ENCODE results near the gene LTF. TPM values are rescaled to one million over a fixed set of nuclear protein-coding genes. Genes with fewer than 3 reads are reported as not detected.

LTF gene
- total and polyA plus RNA-seq, 2 donors (not counting 1 experiment from before 2014, with no cell fraction given): 0.22 TPM; not detected in 1

DNA sequence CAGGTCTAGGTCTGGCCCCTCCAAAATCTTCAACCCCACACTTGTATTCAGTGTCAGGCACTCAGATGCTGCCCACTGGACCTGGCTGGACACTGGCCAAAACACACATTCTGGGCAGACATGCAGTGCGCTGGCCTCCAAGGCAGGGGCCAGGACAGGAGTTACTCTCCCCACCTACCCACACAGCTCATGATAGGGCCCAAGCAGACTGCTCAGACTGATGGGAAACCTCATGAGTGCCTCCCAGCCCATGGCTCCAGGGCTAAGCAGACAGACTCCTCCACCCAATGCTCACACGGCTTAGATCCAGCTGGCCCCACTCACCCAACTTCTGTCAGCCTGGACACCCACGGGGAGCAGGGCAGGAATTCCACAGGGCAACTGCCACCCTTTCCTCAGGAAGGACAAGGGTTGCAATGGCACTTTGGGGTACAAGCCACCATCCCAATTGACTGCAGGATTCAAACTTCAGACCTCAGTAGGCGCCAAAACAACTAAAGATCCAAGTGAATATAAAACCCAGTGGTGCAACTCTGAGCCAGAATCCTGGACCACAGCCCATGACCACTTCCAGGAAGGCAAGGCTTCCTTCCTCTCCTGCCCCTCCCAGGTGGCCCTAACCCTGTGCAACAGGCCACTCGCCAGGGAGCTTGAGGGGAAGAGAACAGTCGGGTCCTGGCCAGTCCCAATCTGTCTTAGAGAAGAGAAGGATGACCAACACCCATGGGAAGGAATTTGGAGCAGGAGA lies 1.4 kb downstream of the LTF start:
- intact Hi-C loops (cut with micrococcal nuclease): no loop called here
- Histone ChIP-seq H4K20me1 (ENCODE audit: control insufficient read depth, insufficient read depth, low read length, poor library complexity, severe bottlenecking) (no peaks in the 10 kb centered on the region), H3K27me3 (replicated peaks in 1 of 4; ENCODE audit: control extremely low read depth in 1 of 4, control insufficient read depth in 3 of 4, insufficient read depth in 4 of 4, low read length in 3 of 4) (peaks cover 0 to 38% (median 9%) of the 10 kb centered on the region in 4 experiments), H3K4me1 (ENCODE audit: control insufficient read depth in 2 of 2, insufficient read depth in 2 of 2, low read length in 2 of 2) (no peaks in the 10 kb centered on the region), H3K4me2 (replicated peaks; ENCODE audit: low read depth, low read length, poor library complexity, severe bottlenecking) (no peak overlapping the region), H2AFZ (ENCODE audit: insufficient read depth, low read depth, low read length, poor library complexity, severe bottlenecking) (no peak overlapping the region), H3K9me3 (ENCODE audit: control extremely low read depth in 1 of 3, control insufficient read depth in 2 of 3, insufficient read depth in 1 of 3, low read length in 2 of 3) (peaks cover 0 to 4% (median 3%) of the 10 kb centered on the region in 3 donors), H3K27ac (ENCODE audit: low read length in 2 of 2) (no peak overlapping the region), H3K4me3 (ENCODE audit: control extremely low read depth in 1 of 5, extremely low read depth in 1 of 5, insufficient read depth in 1 of 5, low read depth in 2 of 5, low read length in 4 of 5) (no peak overlapping the region), H3K9ac (ENCODE audit: low read length) (no peak overlapping the region), H3K79me2 (ENCODE audit: control insufficient read depth, insufficient read depth, low read length) (no peaks in the 10 kb centered on the region), H3K36me3 (replicated peaks in 1 of 2; ENCODE audit: control extremely low read depth in 1 of 2, control insufficient read depth in 1 of 2, extremely low read depth in 1 of 2, insufficient read depth in 2 of 2, low read length in 1 of 2) (no peaks in the 10 kb centered on the region)
- DNase-seq (no peak), ATAC-seq (ENCODE audit: low read depth) (no peak)
- ChIA-PET CTCF (interaction anchor here (1.7 to 2.3 kb wide), 2 partner anchors 20 to 25 kb away, joined by 5 to 7 read pairs; no protein-coding TSS in a partner anchor), POLR2A (no interaction called here)
- Mint-ChIP-seq H3K9me3 (ENCODE audit: insufficient read depth) (no peaks in the 10 kb centered on the region), H3K27me3 (peaks cover 61% of the 10 kb centered on the region), H3K4me3 (no peak overlapping the region), H3K27ac (no peak overlapping the region), H3K4me1 (no peaks in the 10 kb centered on the region)
- 87% methylated on average over 5 of the region's 6 CpGs for WGBS (ENCODE audit: insufficient coverage)
- TF ChIP-seq, protein P1, sequence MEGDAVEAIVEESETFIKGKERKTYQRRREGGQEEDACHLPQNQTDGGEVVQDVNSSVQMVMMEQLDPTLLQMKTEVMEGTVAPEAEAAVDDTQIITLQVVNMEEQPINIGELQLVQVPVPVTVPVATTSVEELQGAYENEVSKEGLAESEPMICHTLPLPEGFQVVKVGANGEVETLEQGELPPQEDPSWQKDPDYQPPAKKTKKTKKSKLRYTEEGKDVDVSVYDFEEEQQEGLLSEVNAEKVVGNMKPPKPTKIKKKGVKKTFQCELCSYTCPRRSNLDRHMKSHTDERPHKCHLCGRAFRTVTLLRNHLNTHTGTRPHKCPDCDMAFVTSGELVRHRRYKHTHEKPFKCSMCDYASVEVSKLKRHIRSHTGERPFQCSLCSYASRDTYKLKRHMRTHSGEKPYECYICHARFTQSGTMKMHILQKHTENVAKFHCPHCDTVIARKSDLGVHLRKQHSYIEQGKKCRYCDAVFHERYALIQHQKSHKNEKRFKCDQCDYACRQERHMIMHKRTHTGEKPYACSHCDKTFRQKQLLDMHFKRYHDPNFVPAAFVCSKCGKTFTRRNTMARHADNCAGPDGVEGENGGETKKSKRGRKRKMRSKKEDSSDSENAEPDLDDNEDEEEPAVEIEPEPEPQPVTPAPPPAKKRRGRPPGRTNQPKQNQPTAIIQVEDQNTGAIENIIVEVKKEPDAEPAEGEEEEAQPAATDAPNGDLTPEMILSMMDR (IDR thresholded peaks at IDR 0.05): no peak
- no peak for TF ChIP-seq EZH2 (IDR thresholded peaks at IDR 0.05; ENCODE audit: borderline replicate concordance, insufficient read depth, low read depth, low read length, poor library complexity, severe bottlenecking)

DNA sequence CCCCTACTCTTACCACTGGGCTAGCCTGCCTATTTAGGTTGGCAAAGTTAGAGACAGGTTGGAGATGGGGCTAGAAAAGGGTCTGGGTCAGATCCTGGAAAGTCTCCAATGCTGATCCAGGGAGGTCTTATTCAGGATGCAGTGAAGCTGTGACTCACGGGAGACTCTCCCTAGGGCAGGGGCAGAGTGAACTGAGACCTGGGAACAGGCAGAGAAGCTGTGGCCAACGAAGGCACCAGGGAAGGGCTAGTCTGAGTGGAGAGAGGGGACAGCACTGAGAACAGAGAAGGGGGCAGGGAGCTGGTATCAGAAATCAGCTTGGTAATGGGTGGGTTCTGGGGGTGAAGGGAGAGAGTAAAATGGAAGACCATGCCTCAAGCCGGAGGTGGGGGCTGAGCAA lies 2.2 kb downstream of the LTF start:
- H3K79me2 ChIP-seq (ENCODE audit: control insufficient read depth, insufficient read depth, low read length): no peaks in the 10 kb centered on the region
- Mint-ChIP-seq H3K9me3 (ENCODE audit: insufficient read depth) (no peaks in the 10 kb centered on the region), H3K27me3 (peaks cover 61% of the 10 kb centered on the region), H3K27ac (no peak overlapping the region), H3K4me3 (no peak overlapping the region), H3K4me1 (no peaks in the 10 kb centered on the region)
- no peak overlapping the region for H2AFZ ChIP-seq (ENCODE audit: insufficient read depth, low read depth, low read length, poor library complexity, severe bottlenecking)
- DNase-seq: no peak
- WGBS (ENCODE audit: insufficient coverage): 84% methylated on average over 3 of the region's 3 CpGs
- intact Hi-C loops (cut with micrococcal nuclease): no loop called here
- no peak overlapping the region for H3K27ac ChIP-seq (ENCODE audit: low read length in 2 of 2)
- H3K36me3 ChIP-seq (replicated peaks in 1 of 2; ENCODE audit: control extremely low read depth in 1 of 2, control insufficient read depth in 1 of 2, extremely low read depth in 1 of 2, insufficient read depth in 2 of 2, low read length in 1 of 2): no peaks in the 10 kb centered on the region
- peaks cover 0 to 38% (median 9%) of the 10 kb centered on the region in 4 experiments for H3K27me3 ChIP-seq (replicated peaks in 1 of 4; ENCODE audit: control extremely low read depth in 1 of 4, control insufficient read depth in 3 of 4, insufficient read depth in 4 of 4, low read length in 3 of 4)
- H3K4me1 ChIP-seq (ENCODE audit: control insufficient read depth in 2 of 2, insufficient read depth in 2 of 2, low read length in 2 of 2): no peaks in the 10 kb centered on the region
- TF ChIP-seq, protein P1 (IDR thresholded peaks at IDR 0.05): no peak
- TF ChIP-seq EZH2 (IDR thresholded peaks at IDR 0.05; ENCODE audit: borderline replicate concordance, insufficient read depth, low read depth, low read length, poor library complexity, severe bottlenecking): no peak
- no peak overlapping the region for H3K4me3 ChIP-seq (ENCODE audit: control extremely low read depth in 1 of 5, extremely low read depth in 1 of 5, insufficient read depth in 1 of 5, low read depth in 2 of 5, low read length in 4 of 5)
- ChIA-PET POLR2A (no interaction called here), CTCF (interaction anchor here (1.7 to 2.3 kb wide), 2 partner anchors 20 to 26 kb away, joined by 5 to 7 read pairs; no protein-coding TSS in a partner anchor)
- peaks cover 0 to 4% (median 3%) of the 10 kb centered on the region in 3 donors for H3K9me3 ChIP-seq (ENCODE audit: control extremely low read depth in 1 of 3, control insufficient read depth in 2 of 3, insufficient read depth in 1 of 3, low read length in 2 of 3)
- no peak overlapping the region for H3K4me2 ChIP-seq (replicated peaks; ENCODE audit: low read depth, low read length, poor library complexity, severe bottlenecking)
- ATAC-seq (ENCODE audit: low read depth): no peak
- H4K20me1 ChIP-seq (ENCODE audit: control insufficient read depth, insufficient read depth, low read length, poor library complexity, severe bottlenecking): no peaks in the 10 kb centered on the region
- H3K9ac ChIP-seq (ENCODE audit: low read length): no peak overlapping the region
